Measurements from ENCODE around the gene PRR12.

PRR12 gene

GRCh38 chr19:49566302-49566701, 24.7 kb upstream of the PRR12 start:
- DNase-seq, result no peak

- no peak for DNase-seq
Observed at GRCh38 chr19:49567861-49568441, 23.0 kb upstream of the PRR12 start.

- peak; percentile 90 for DNase-seq
Observed at GRCh38 chr19:49570138-49570856, 20.7 kb upstream of the PRR12 start.

- no peak for DNase-seq
Observed at GRCh38 chr19:49570997-49571676, 19.8 kb upstream of the PRR12 start.

- DNase-seq, result no peak
Observed at GRCh38 chr19:49573009-49573408, 18.0 kb upstream of the PRR12 start.

GRCh38 chr19:49573425-49573824, 17.6 kb upstream of the PRR12 start:
- DNase-seq, result no peak

- DNase-seq, result no peak
Observed at GRCh38 chr19:49574206-49574755, 16.7 kb upstream of the PRR12 start.

GRCh38 chr19:49579193-49579592, 11.8 kb upstream of the PRR12 start:
- DNase-seq, result no peak

GRCh38 chr19:49579947-49580263, 11.1 kb upstream of the PRR12 start:
- no peak for DNase-seq

- DNase-seq, result peak; percentile 98
Observed at GRCh38 chr19:49580264-49581006, 10.5 kb upstream of the PRR12 start, which contains the start of gene NOSIP. TSS of gene NOSIP (minus strand) at chr19:49580556. CDS start at chr19:49560691, 19,865 bp downstream.

GRCh38 chr19:49581007-49581508, 9.9 kb upstream of the PRR12 start, which contains the start of gene PRRG2:
TSS of gene PRRG2 (plus strand) at chr19:49581316. CDS start at chr19:49583220, 1,904 bp downstream.
- no peak for DNase-seq

GRCh38 chr19:49583239-49583638, 7.7 kb upstream of the PRR12 start:
- DNase-seq, result no peak

- DNase-seq, result no peak
Observed at GRCh38 chr19:49585023-49585422, 6.0 kb upstream of the PRR12 start.

- DNase-seq, result no peak
Observed at GRCh38 chr19:49587227-49587626, 3.8 kb upstream of the PRR12 start.

GRCh38 chr19:49588365-49589122, 2.4 kb upstream of the PRR12 start:
- no peak for DNase-seq

- DNase-seq, result no peak
Observed at GRCh38 chr19:49589502-49589905, 1.5 kb upstream of the PRR12 start.

- peak; percentile 95 for DNase-seq
Observed at GRCh38 chr19:49590071-49590970, 661 bp upstream of the PRR12 start.

- DNase-seq, result peak; percentile 15
Observed at GRCh38 chr19:49591731-49592485, 926 bp downstream of the PRR12 start.

GRCh38 chr19:49592486-49593232, 1.7 kb downstream of the PRR12 start:
- no peak for DNase-seq

All from suppressor macrophage treated with lipopolysaccharide for 4 hours (primary cell).